Esophagus muscularis mucosa (tissue), 4 donors: ENCODE results near the gene SUFU.

Experiments
- EP300 ChIP-seq: sonication (generic); formaldehyde crosslinking; IDR thresholded peaks from one replicate; pipeline ENCODE4 v1.6.1; 2017; ENCODE audit warnings: antibody characterized with exemption
- POLR2AphosphoS5 ChIP-seq, 2 donors: sonication (generic); formaldehyde crosslinking; IDR thresholded peaks; one replicate each; pipeline ENCODE4 v1.6.1; 2017; ENCODE audit warnings: antibody characterized with exemption in 2 of 2
- TF ChIP-seq, protein P1 (sequence below), 3 experiments: fragments of 200-600 bp in 2 of 3; fragments of 450-650 bp in 1 of 3; sonication (generic) in 2 of 3; IDR thresholded peaks; one replicate each; pipeline ENCODE4 v1.5.1; 2017 to 2019; ENCODE audit warnings: antibody characterized with exemption in 3 of 3, mild to moderate bottlenecking in 2 of 3, moderate library complexity in 1 of 3

DNA sequence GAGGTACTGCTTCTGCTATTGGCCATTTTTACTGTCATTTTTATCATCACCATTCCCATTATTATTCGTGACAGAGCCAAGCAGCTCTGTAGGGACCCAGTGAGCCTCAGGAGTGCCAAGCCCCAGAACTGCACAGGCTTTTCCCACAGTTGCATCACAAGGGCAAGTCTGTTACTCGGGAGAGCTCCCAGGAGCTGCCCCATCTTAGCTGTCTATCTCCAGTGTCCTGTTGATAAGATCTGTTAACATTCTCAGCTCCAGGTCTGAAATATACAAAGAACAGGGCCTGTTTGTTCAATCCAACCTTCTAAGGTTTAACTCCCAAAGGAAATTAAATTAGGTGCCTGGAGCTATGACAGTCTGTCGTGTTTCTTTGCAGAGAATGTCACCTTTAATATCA, 120.3 kb downstream of the SUFU start:
- no peak for TF ChIP-seq POLR2AphosphoS5 (IDR thresholded peaks at IDR 0.05)
- TF ChIP-seq, protein P1, sequence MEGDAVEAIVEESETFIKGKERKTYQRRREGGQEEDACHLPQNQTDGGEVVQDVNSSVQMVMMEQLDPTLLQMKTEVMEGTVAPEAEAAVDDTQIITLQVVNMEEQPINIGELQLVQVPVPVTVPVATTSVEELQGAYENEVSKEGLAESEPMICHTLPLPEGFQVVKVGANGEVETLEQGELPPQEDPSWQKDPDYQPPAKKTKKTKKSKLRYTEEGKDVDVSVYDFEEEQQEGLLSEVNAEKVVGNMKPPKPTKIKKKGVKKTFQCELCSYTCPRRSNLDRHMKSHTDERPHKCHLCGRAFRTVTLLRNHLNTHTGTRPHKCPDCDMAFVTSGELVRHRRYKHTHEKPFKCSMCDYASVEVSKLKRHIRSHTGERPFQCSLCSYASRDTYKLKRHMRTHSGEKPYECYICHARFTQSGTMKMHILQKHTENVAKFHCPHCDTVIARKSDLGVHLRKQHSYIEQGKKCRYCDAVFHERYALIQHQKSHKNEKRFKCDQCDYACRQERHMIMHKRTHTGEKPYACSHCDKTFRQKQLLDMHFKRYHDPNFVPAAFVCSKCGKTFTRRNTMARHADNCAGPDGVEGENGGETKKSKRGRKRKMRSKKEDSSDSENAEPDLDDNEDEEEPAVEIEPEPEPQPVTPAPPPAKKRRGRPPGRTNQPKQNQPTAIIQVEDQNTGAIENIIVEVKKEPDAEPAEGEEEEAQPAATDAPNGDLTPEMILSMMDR (IDR thresholded peaks at IDR 0.05): no peak
- TF ChIP-seq EP300: no peak
